HG03571 (cell line): Measurements from ENCODE around the gene ADGRV1.
"Not testable (repeated sequence)": the region's sequence is repeated elsewhere in the genome, so short reads cannot be mapped to it uniquely, and the experiment has no call there.

Source experiments
- ATAC-seq: cut with Tn5 transposase; IDR thresholded peaks from one replicate; pipeline ENCODE4 v1.9.1; 2021; ENCODE audit not compliant: unreplicated experiment

ADGRV1 gene

GRCh38 chr5:90703932-90704331 is 145.3 kb downstream of the ADGRV1 start:
- ATAC-seq, result no peak

- no peak for ATAC-seq
Measured at GRCh38 chr5:90707698-90708097, 149.1 kb downstream of the ADGRV1 start.

GRCh38 chr5:90709323-90710155 is 150.9 kb downstream of the ADGRV1 start:
- ATAC-seq, result peak; percentile 66

GRCh38 chr5:90718387-90718786 is 159.8 kb downstream of the ADGRV1 start:
- no peak for ATAC-seq

DNA sequence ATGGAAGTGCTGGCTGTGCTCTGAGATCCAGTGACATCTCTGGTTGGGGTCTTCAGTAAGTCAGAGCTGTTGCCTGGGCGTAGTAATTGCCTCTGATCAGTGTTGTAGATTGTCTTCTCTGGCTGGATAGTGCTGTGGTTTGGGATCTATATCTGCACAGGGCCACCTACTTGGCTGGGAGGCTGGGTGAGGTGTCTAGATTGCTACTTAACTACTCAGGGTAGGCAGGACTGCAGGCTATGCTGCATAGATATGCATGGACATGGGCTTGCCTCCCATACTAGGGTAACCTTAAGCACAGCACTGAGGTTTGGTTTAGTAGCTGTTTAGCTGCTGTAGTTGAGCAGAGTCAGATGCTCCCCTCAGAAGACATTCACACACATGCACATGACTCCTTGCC is 181.0 kb downstream of the ADGRV1 start:
- no peak for ATAC-seq

DNA sequence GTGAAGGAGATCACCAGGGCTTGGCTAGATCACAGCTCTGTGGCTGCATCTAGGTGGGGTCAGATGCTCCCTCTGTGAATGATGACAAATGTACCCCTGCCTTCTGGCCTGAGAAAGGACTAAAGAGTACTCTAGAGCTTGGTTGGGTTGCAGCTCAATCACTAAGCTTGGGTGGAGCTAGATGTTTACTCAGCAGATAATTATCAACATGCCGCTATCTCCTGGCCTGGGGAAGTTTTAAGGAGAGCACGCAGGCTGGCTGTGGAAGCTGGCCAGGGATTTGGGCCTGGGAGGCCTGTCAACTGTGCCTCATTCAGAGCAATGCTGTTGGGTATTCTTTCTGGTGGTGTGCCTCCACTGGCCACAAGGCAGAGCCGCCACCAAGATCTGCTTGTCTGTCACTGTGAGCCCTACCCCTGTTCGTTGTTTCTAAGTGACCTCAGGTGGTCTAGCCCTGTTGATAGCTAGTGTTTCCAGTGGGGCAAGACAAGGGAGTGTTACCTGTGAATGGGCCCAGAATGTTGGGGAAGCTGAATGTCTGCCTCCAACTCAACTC is 181.7 kb downstream of the ADGRV1 start:
- no peak for ATAC-seq

DNA sequence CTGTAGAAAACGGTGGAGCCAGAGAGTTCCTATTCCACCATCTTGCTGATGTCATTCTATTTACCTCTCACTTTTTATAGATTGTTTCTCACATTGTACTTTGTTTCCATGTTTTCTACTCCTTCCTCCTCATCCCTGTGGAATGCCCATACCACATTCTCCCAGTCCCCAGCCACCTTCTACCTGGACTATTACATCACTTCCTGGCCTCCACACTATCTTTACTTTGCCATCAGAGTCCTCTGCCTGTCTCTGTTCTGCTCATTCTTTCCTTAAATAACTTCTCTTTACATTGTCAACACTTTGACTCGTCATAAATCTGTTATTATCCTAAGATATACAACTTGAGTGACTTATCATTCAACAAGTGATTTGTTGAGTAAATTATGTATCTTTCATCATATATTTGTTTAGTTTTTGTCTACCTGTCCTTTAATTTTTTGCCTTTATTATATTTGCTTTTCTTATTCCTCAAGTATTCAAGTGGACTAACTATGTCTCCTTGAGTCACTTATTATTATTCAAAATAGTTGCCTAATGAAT is 182.5 kb downstream of the ADGRV1 start:
- ATAC-seq, result no peak

GRCh38 chr5:90746119-90746518 is 187.5 kb downstream of the ADGRV1 start:
- no peak for ATAC-seq

- no peak for ATAC-seq
Measured at GRCh38 chr5:90747175-90747574, 188.6 kb downstream of the ADGRV1 start.

DNA sequence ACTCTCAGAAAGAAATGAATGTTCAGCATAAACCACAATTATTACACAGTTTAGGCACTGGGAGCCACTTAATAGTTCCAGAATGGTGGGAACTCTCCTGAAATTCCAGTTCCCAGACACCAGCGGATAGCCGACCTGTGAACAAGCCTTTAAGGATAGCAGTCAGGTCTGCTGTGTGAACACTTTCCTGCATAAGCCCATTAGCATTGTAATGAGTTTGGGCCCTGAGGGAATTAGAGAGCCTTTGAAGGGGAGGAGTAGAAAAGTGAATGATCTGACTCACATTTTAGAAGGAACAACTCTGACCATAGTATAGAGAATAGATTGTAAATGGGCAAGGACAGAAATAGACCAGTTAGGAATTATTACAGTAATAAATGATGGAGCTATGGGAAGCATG is 189.1 kb downstream of the ADGRV1 start:
- ATAC-seq, result no peak

GRCh38 chr5:90759119-90759518 is 200.5 kb downstream of the ADGRV1 start:
- ATAC-seq, result no peak

DNA sequence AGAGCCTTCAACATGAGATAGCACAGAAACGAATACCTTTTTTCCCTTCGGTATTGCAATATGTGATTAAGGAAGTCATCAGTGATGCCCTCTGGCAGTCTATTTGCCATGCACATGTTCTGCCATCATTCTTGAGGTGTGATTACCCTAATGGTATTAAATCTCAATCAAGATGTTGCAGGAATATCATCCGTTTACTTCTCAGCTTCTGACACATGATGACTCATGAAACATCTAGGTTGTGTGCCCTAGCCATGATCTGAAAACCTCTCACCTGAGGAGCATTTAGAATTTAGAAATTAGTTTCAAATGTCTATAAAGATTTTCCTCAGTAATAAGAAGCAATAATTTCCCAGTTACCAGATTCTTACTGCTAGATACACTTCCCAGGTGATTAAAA is 209.1 kb downstream of the ADGRV1 start:
- ATAC-seq, result no peak

DNA sequence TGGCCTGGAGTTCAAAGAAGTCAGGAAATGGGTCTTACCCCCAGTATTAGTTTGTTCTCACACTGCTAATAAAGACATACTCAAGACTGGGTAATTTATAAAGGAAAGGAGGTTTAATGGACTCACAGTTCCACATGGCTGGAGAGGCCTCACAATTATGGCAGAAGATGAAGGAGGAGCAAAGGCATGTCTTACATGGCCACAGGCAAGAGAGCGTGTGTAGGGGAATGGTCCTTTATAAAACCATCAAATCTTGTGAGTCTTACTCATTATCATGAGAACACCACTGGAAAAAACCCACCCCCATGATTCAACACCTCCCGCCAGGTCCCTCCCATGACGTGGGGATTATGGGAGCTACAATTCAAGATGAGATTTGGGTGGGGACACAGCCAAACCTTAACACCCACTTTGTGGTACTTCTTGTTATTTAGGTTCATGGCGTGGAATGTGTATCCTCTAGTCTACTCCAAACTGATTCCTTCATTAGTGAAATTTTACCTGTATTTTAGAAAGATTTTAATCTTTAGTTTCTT is 211.5 kb downstream of the ADGRV1 start:
- ATAC-seq, result not testable (repeated sequence)

DNA sequence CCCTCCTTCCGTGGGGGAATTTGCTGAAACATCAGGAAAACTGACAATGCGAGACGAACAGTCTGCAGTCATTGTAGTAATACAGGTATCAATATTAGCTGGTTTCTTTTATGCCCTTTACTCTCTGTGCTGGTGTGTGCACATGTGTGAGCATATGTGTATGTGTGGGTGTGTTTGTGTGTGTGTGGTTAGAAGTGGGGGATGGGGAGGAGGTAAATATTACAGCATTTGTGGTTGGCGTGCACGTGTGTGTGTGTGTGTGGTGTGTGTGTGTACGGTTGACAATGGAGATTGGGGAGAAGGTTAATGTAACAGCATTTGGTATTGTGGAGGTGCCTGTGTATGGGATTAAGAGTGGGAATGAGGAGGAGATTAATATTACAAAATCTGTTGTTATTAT is 219.4 kb downstream of the ADGRV1 start:
- no peak for ATAC-seq

DNA sequence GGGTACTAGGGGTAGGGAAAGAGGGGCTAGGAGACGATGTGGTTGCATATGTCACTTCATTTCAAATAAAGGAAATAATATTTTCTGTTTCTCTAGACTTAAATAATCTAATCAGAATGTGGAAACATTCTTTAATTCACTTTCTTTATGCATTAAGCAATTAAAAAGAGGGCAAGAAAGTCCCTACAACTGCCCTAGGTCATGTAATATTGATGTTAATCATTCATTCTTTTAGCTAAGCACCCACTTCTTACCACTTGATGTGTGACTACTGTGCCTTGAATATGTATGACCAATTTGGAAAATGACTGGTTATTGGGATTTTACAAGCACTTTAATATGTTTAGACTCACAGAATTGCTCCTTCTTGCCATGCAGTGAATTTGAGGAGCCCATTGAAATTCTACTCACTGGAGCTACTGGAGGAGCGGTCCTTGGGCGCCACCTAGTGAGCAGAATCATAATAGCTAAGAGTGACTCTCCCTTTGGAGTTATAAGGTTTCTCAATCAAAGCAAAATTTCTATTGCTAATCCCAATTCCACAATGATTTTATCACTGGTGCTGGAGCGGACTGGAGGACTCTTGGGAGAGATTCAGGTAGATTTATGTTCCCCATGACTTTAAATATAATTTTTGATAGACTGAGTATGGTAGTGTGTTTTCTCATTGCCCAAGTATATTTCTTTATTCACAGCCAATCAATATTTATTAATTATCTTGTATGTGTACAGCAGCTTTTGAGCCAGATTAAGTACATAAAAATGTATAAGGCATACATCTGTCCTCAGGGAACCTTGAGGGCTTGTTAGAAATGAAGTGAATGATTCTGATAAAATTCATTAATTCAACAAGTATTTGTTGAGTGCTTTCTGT is 225.1 kb downstream of the ADGRV1 start:
- ATAC-seq, result peak; percentile 96

GRCh38 chr5:90786756-90787155 is 228.2 kb downstream of the ADGRV1 start:
- no peak for ATAC-seq

DNA sequence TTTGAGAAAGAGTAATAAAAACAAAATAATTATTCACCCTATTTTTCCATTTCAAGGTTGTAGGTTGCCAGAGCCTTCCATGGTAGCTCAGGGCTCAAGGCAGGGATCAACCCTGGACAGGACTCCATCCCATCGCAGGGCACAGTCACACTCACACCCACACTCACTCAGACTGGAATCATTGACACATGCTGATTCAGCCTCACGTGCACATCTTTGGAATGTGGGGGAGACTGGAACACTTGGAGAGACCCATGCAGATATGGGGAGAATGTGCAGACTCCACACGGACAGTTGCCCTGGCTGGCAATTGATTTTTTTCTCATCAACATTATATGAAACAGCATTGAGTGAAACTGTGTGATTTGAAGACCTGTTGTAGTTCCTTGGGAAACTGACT is 234.1 kb downstream of the ADGRV1 start:
- no peak for ATAC-seq

GRCh38 chr5:90793183-90793582 is 234.6 kb downstream of the ADGRV1 start:
- ATAC-seq, result no peak

GRCh38 chr5:90796919-90797318 is 238.3 kb downstream of the ADGRV1 start:
- not testable (repeated sequence) for ATAC-seq

- ATAC-seq, result not testable (repeated sequence)
Measured at GRCh38 chr5:90800082-90800481, 241.5 kb downstream of the ADGRV1 start.

GRCh38 chr5:90800515-90800914 is 241.9 kb downstream of the ADGRV1 start:
- ATAC-seq, result not testable (repeated sequence)
